ENCODE results near the gene P2RY13. TPM values are rescaled to one million over a fixed set of nuclear protein-coding genes. Genes with fewer than 3 reads are reported as not detected.

Gene P2RY13
- total RNA-seq, 2 experiments from 2014 or later, result not detected

- H3K27me3 Mint-ChIP-seq, result peaks cover 4% of the 10 kb centered on the region
- no peak for ATAC-seq
- H3K4me3 Mint-ChIP-seq, result no peak overlapping the region
- CTCF ChIA-PET, result no interaction called here
- no peaks in the 10 kb centered on the region for H3K4me1 Mint-ChIP-seq (ENCODE audit: low read depth)
- TF ChIP-seq CTCF (IDR thresholded peaks at IDR 0.05), result no peak
- intact Hi-C loops (cut with micrococcal nuclease), result no loop called here
- H3K36me3 Mint-ChIP-seq (ENCODE audit: low read depth), result no peaks in the 10 kb centered on the region
- POLR2A ChIA-PET, result no interaction called here
- no peaks in the 10 kb centered on the region for H3K9me3 Mint-ChIP-seq
- DNase-seq, result no peak
- H3K27ac Mint-ChIP-seq, result no peak overlapping the region
Observed at GRCh38 chr3:151366993-151367392, 37.6 kb upstream of the P2RY13 start.

GRCh38 chr3:151362751-151363174 is 33.4 kb upstream of the P2RY13 start:
- Mint-ChIP-seq H3K27ac (no peak overlapping the region), H3K36me3 (ENCODE audit: low read depth) (no peaks in the 10 kb centered on the region), H3K9me3 (no peaks in the 10 kb centered on the region), H3K4me1 (ENCODE audit: low read depth) (no peaks in the 10 kb centered on the region), H3K4me3 (no peak overlapping the region), H3K27me3 (peaks cover 4% of the 10 kb centered on the region)
- CTCF ChIA-PET, result no interaction called here
- no peak for TF ChIP-seq CTCF (IDR thresholded peaks at IDR 0.05)
- intact Hi-C loops (cut with micrococcal nuclease), result no loop called here
- ATAC-seq, result no peak
- no peak for DNase-seq
- POLR2A ChIA-PET, result no interaction called here

GRCh38 chr3:151357463-151357850 is 28.1 kb upstream of the P2RY13 start:
- intact Hi-C loops (cut with micrococcal nuclease), result no loop called here
- no peak for ATAC-seq
- no peaks in the 10 kb centered on the region for H3K36me3 Mint-ChIP-seq (ENCODE audit: low read depth)
- peaks cover 2% of the 10 kb centered on the region for H3K27me3 Mint-ChIP-seq
- POLR2A ChIA-PET, result no interaction called here
- TF ChIP-seq CTCF (IDR thresholded peaks at IDR 0.05), result no peak
- no peak overlapping the region for H3K27ac Mint-ChIP-seq
- no peaks in the 10 kb centered on the region for H3K4me1 Mint-ChIP-seq (ENCODE audit: low read depth)
- DNase-seq, result no peak
- no peak overlapping the region for H3K4me3 Mint-ChIP-seq
- CTCF ChIA-PET, result interaction anchor here (1.0 kb wide), 1 partner anchor 130 kb away, joined by 4 read pairs; no protein-coding TSS in a partner anchor
- no peaks in the 10 kb centered on the region for H3K9me3 Mint-ChIP-seq

- DNase-seq (no peak), ATAC-seq (no peak)
- H3K36me3 Mint-ChIP-seq (ENCODE audit: low read depth), result no peaks in the 10 kb centered on the region
- no peak overlapping the region for H3K4me3 Mint-ChIP-seq
- no peak overlapping the region for H3K27ac Mint-ChIP-seq
- intact Hi-C loops (cut with micrococcal nuclease), result no loop called here
- POLR2A ChIA-PET, result no interaction called here
- no peaks in the 10 kb centered on the region for H3K9me3 Mint-ChIP-seq
- peaks cover 5% of the 10 kb centered on the region for H3K4me1 Mint-ChIP-seq (ENCODE audit: low read depth)
- CTCF ChIA-PET, result interaction anchor here (1.0 kb wide), 1 partner anchor 129 kb away, joined by 4 read pairs; no protein-coding TSS in a partner anchor
- no peak for TF ChIP-seq CTCF (IDR thresholded peaks at IDR 0.05)
- peaks cover 2% of the 10 kb centered on the region for H3K27me3 Mint-ChIP-seq
Observed at GRCh38 chr3:151356794-151357462, 27.6 kb upstream of the P2RY13 start.

GRCh38 chr3:151351648-151352047 is 22.3 kb upstream of the P2RY13 start:
- H3K9me3 Mint-ChIP-seq, result no peaks in the 10 kb centered on the region
- ATAC-seq (no peak), DNase-seq (no peak)
- no peak for TF ChIP-seq CTCF (IDR thresholded peaks at IDR 0.05)
- intact Hi-C loops (cut with micrococcal nuclease), result no loop called here
- H3K4me1 Mint-ChIP-seq (ENCODE audit: low read depth), result peaks cover 9% of the 10 kb centered on the region
- peaks cover 12% of the 10 kb centered on the region for H3K27me3 Mint-ChIP-seq
- CTCF ChIA-PET, result no interaction called here
- no peak overlapping the region for H3K27ac Mint-ChIP-seq
- no peaks in the 10 kb centered on the region for H3K36me3 Mint-ChIP-seq (ENCODE audit: low read depth)
- POLR2A ChIA-PET, result interaction anchor here (0.6 kb wide), 1 partner anchor 63 kb away, joined by 3 read pairs; no protein-coding TSS in a partner anchor
- H3K4me3 Mint-ChIP-seq, result no peak overlapping the region
